H1 (cell line): ENCODE results near the gene ARF3. TPM values are rescaled to one million over a fixed set of nuclear protein-coding genes. Genes with fewer than 3 reads are reported as not detected.

Source experiments
- CTCF ChIA-PET: fragments of 300-600 bp; sonication (Branson Sonifier 250); formaldehyde crosslinking; loops from one replicate; lab custom pipeline; 2021; ENCODE audit not compliant: partially characterized antibody; lab: Charles Lee
- POLR2A ChIA-PET: fragments of 300-600 bp; sonication (Branson Sonifier 250); formaldehyde crosslinking; loops from one replicate; lab custom pipeline; 2021; ENCODE audit warnings: inconsistent platforms; ENCODE audit not compliant: partially characterized antibody; lab: Charles Lee
- DNase-seq, 2 experiments: peaks; one replicate each; pipeline versions ENCODE4 v3.0.0 to v3.0.0-alpha.2; 2010 to 2022; ENCODE audit warnings: low spot score in 2 of 2, low read depth in 1 of 2, mixed read lengths in 1 of 2
- FAIRE-seq: peaks from 2 replicates; lab custom pipeline; 2011; peaks lifted over from hg19 to GRCh38; lab: Jason Lieb, UNC
- H2AFZ ChIP-seq: 2 replicates; pipeline ENCODE4 v1.8.1; 2012; ENCODE audit warnings: low read length, inconsistent platforms
- H2AK5ac ChIP-seq: 2 replicates; pipeline ENCODE4 v1.6.1; 2013; ENCODE audit warnings: low read depth, low read length
- H2BK120ac ChIP-seq: replicated peaks from 2 replicates; pipeline ENCODE3; 2013; ENCODE audit warnings: low read depth, low read length, inconsistent platforms
- H2BK12ac ChIP-seq: 2 replicates; pipeline ENCODE4 v1.6.1; 2013; ENCODE audit warnings: low read depth, low read length
- H2BK15ac ChIP-seq: 2 replicates; pipeline ENCODE4 v1.6.1; 2013; ENCODE audit warnings: low read length
- H2BK20ac ChIP-seq: 2 replicates; pipeline ENCODE4 v1.6.1; 2013; ENCODE audit warnings: low read length
- H2BK5ac ChIP-seq: 2 replicates; pipeline ENCODE4 v1.6.1; 2013; ENCODE audit warnings: low read depth, low read length
- H3K14ac ChIP-seq: 2 replicates; pipeline ENCODE4 v1.6.1; 2013; ENCODE audit warnings: inconsistent platforms; ENCODE audit not compliant: insufficient read length
- H3K18ac ChIP-seq: 2 replicates; pipeline ENCODE4 v1.6.1; 2013; ENCODE audit warnings: low read length; ENCODE audit errors: extremely low read depth
- H3K23ac ChIP-seq: 2 replicates; pipeline ENCODE4 v1.6.1; 2013; ENCODE audit warnings: inconsistent platforms; ENCODE audit not compliant: insufficient read length
- H3K23me2 ChIP-seq: 2 replicates; pipeline ENCODE4 v1.6.1; 2013; ENCODE audit warnings: low read depth, low read length
- H3K27ac ChIP-seq: 2 replicates; pipeline ENCODE4 v1.6.1; 2011; ENCODE audit warnings: low read depth, low read length, inconsistent platforms
- H3K27me3 ChIP-seq, 4 experiments: replicated peaks in 1 of 4; 1 replicate in 1 of 4; 2 replicates in 3 of 4; pipeline versions ENCODE4 v1.6.1 to v1.8.1; 2011 to 2013; ENCODE audit warnings: low read length in 3 of 4, mild to moderate bottlenecking in 3 of 4, inconsistent platforms in 2 of 4, mixed read lengths in 2 of 4, moderate library complexity in 1 of 4; ENCODE audit not compliant: control insufficient read depth in 3 of 4, insufficient read depth in 3 of 4; ENCODE audit errors: extremely low read depth in 1 of 4
- H3K36me3 ChIP-seq, 4 experiments: 2 replicates each; pipeline versions ENCODE4 v1.6.1 to v1.8.1; 2011 to 2013; ENCODE audit warnings: mild to moderate bottlenecking in 4 of 4, low read length in 3 of 4, moderate library complexity in 2 of 4, control low read depth in 1 of 4, inconsistent platforms in 1 of 4; ENCODE audit not compliant: insufficient read depth in 4 of 4, control insufficient read depth in 2 of 4
- H3K4ac ChIP-seq: replicated peaks from 2 replicates; pipeline ENCODE3; 2013; ENCODE audit warnings: low read length, low read depth, mixed read lengths, inconsistent platforms; ENCODE audit not compliant: insufficient read length
- H3K4me1 ChIP-seq, 4 experiments: replicated peaks in 1 of 4; 1 replicate in 1 of 4; 2 replicates in 3 of 4; pipeline versions ENCODE4 v1.6.1 to v1.8.1; 2011 to 2013; ENCODE audit warnings: low read length in 3 of 4, inconsistent platforms in 2 of 4, mixed read lengths in 1 of 4; ENCODE audit not compliant: insufficient read depth in 4 of 4, control insufficient read depth in 3 of 4
- H3K4me2 ChIP-seq, 2 experiments: 2 replicates each; pipeline versions ENCODE4 v1.6.1 to v1.8.1; 2011 to 2013; ENCODE audit warnings: low read depth in 2 of 2, low read length in 2 of 2, control low read depth in 1 of 2, inconsistent platforms in 1 of 2, mild to moderate bottlenecking in 1 of 2; ENCODE audit not compliant: insufficient read depth in 1 of 2
- H3K4me3 ChIP-seq, 4 experiments: fragments of 200-600, 300-600 bp in 1 of 4; sonication (generic), shearing (Covaris generic), sonication (Bioruptor Twin) in 1 of 4; 2 replicates each; pipeline versions ENCODE4 v1.5.1 to v1.8.1; 2011 to 2016; ENCODE audit warnings: low read length in 4 of 4, low read depth in 3 of 4, control low read depth in 2 of 4, inconsistent platforms in 2 of 4, mild to moderate bottlenecking in 2 of 4, mixed read lengths in 1 of 4, moderate library complexity in 1 of 4; ENCODE audit not compliant: insufficient read depth in 2 of 4; ENCODE audit errors: extremely low read depth in 1 of 4
- H3K56ac ChIP-seq: replicated peaks from 2 replicates; pipeline ENCODE3; 2013; ENCODE audit warnings: low read depth, mild to moderate bottlenecking, mixed read lengths, low read length, inconsistent platforms; ENCODE audit not compliant: insufficient read length
- H3K79me1 ChIP-seq: 2 replicates; pipeline ENCODE4 v1.6.1; 2013; ENCODE audit warnings: low read depth, low read length, control low read depth
- H3K79me2 ChIP-seq, 2 experiments: 2 replicates each; pipeline versions ENCODE4 v1.6.1 to v1.8.1; 2012 to 2013; ENCODE audit warnings: low read length in 2 of 2, mild to moderate bottlenecking in 2 of 2, inconsistent platforms in 1 of 2; ENCODE audit not compliant: insufficient read depth in 2 of 2, control insufficient read depth in 1 of 2
- H3K9ac ChIP-seq, 4 experiments: replicated peaks in 1 of 4; 1 replicate in 1 of 4; 2 replicates in 3 of 4; pipeline versions ENCODE4 v1.6.1 to v1.8.1; 2011 to 2013; ENCODE audit warnings: low read depth in 3 of 4, low read length in 3 of 4, control low read depth in 2 of 4, mild to moderate bottlenecking in 2 of 4, moderate library complexity in 2 of 4, inconsistent platforms in 1 of 4; ENCODE audit errors: extremely low read depth in 1 of 4
- H3K9me3 ChIP-seq, 2 experiments: 2 replicates each; pipeline versions ENCODE4 v1.6.1 to v1.8.1; 2012 to 2013; ENCODE audit warnings: mild to moderate bottlenecking in 2 of 2, moderate library complexity in 2 of 2, control low read depth in 1 of 2, inconsistent platforms in 1 of 2, low read depth in 1 of 2, low read length in 1 of 2, mixed read lengths in 1 of 2; ENCODE audit not compliant: insufficient read depth in 2 of 2
- H4K20me1 ChIP-seq, 2 experiments: replicated peaks in 1 of 2; 2 replicates each; pipeline versions ENCODE3 to v1.8.1; 2011 to 2013; ENCODE audit warnings: inconsistent platforms in 2 of 2, low read length in 2 of 2, mild to moderate bottlenecking in 1 of 2; ENCODE audit not compliant: insufficient read depth in 2 of 2, control insufficient read depth in 1 of 2
- H4K5ac ChIP-seq: 2 replicates; pipeline ENCODE4 v1.6.1; 2013; ENCODE audit warnings: low read length, low read depth, mixed read lengths, inconsistent platforms; ENCODE audit not compliant: insufficient read length
- H4K8ac ChIP-seq: 2 replicates; pipeline ENCODE4 v1.8.0; 2013; ENCODE audit warnings: mild to moderate bottlenecking, moderate library complexity, low read length, inconsistent platforms; ENCODE audit not compliant: insufficient read depth; ENCODE audit errors: extremely low read depth
- H4K91ac ChIP-seq: replicated peaks from 2 replicates; pipeline ENCODE3; 2013; ENCODE audit warnings: low read length, mixed read lengths, inconsistent platforms; ENCODE audit not compliant: insufficient read length
- EGR1 ChIP-seq: IDR thresholded peaks from 2 replicates; pipeline ENCODE4 v1.6.1; 2011; ENCODE audit warnings: low read depth, low read length, borderline replicate concordance
- EZH2 ChIP-seq: fragments of 200-600 bp; sonication (generic); IDR thresholded peaks from 2 replicates; pipeline ENCODE4 v1.7.1; 2012; ENCODE audit warnings: low read depth, mild to moderate bottlenecking, moderate library complexity, low read length, inconsistent platforms; ENCODE audit not compliant: severe bottlenecking
- KDM4A ChIP-seq: IDR thresholded peaks from one replicate; pipeline ENCODE4 v1.7.1; 2012; ENCODE audit warnings: low read depth, mild to moderate bottlenecking, moderate library complexity, low read length, inconsistent platforms; ENCODE audit not compliant: severe bottlenecking
- NANOG ChIP-seq: IDR thresholded peaks from 2 replicates; pipeline ENCODE4 v1.6.1; 2011; ENCODE audit warnings: low read length, low read depth, mild to moderate bottlenecking, inconsistent platforms; ENCODE audit not compliant: insufficient read depth, poor library complexity, severe bottlenecking
- POLR2A ChIP-seq, 2 experiments: IDR thresholded peaks; 1 replicate in 1 of 2; 2 replicates in 1 of 2; pipeline ENCODE4 v1.6.1; 2011; ENCODE audit warnings: low read depth in 2 of 2, low read length in 2 of 2, mild to moderate bottlenecking in 2 of 2; ENCODE audit errors: control extremely low read depth in 1 of 2
- RAD21 ChIP-seq, 2 experiments: IDR thresholded peaks in 1 of 2; conservative IDR thresholded peaks in 1 of 2; 2 replicates each; pipeline ENCODE4 v1.6.1; 2011; ENCODE audit warnings: low read depth in 2 of 2, low read length in 2 of 2, improper control_type of control experiment in 1 of 2, inconsistent platforms in 1 of 2, mild to moderate bottlenecking in 1 of 2, moderate library complexity in 1 of 2
- SAP30 ChIP-seq: fragments of 300-600 bp; sonication (generic); IDR thresholded peaks from 2 replicates; pipeline ENCODE4 v1.7.1; 2012; ENCODE audit warnings: low read length, moderate library complexity, mild to moderate bottlenecking, inconsistent platforms; ENCODE audit not compliant: insufficient read depth, insufficient replicate concordance
- SIX5 ChIP-seq: IDR thresholded peaks from 2 replicates; pipeline ENCODE4 v1.6.1; 2011; ENCODE audit warnings: mild to moderate bottlenecking, low read depth, low read length
- SP4 ChIP-seq: IDR thresholded peaks from 2 replicates; pipeline ENCODE4 v1.6.1; 2012; ENCODE audit warnings: low read length, inconsistent platforms
- polyA plus RNA-seq, 7 experiments: library from polyadenylated mRNA; depleted of rRNA in 3 of 7; stranded (reverse) in 5 of 7; unstranded in 2 of 7; fragments of >200 nt in 5 of 7; fragments of 200-250 nt in 2 of 7; gene quantifications; 1 replicate in 5 of 7; 2 replicates in 1 of 7; 4 replicates in 1 of 7; pipeline versions ENCODE4 v1.2.1 to v1.2.3, GENCODE V29; 2011 to 2013; ENCODE audit warnings: missing spikeins in 2 of 7, mixed read lengths in 2 of 7
- total RNA-seq: library from RNA; stranded (reverse); fragmentation: NEBNext Ultra II Directional; extraction: Animal tissue kit (Norgen Biotek cat#: 25700); gene quantifications from 2 replicates; pipeline ENCODE4 v1.2.1, GENCODE V29; 2021
- TF ChIP-seq, protein P1 (sequence below): IDR thresholded peaks from 2 replicates; pipeline ENCODE4 v1.6.1; 2011; ENCODE audit warnings: low read length, improper control_type of control experiment
- TF ChIP-seq, protein P2 (sequence below): IDR thresholded peaks from 2 replicates; pipeline ENCODE4 v1.6.1; 2012; ENCODE audit warnings: inconsistent platforms

The ARF3 gene
- total and polyA plus RNA-seq, 2 of the 8 experiments (the other 6 are each of a cell fraction or from before 2014, with no cell fraction given): 231 to 250 TPM

DNA sequence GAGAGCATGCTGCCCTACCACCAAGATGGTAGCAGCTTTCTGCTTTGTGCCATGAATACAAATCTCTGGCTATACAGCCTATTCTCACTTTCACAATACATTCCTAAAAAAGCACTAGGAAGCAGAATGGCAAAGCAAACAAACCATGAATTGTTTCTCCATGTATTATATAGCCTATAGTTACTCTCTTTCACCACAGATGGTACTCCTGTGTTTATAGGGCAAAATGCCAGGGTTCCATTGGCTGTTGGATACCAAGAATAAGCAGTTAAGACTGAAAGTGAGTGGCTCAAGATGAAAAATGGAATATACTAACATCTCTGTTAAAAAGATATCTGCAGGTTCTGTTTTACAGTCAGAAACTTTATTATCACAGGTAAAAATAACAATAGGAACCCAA, 11.1 kb downstream of the ARF3 start:
- Histone ChIP-seq H2BK5ac (no peak overlapping the region), H3K27me3 (no peaks in the 10 kb centered on the region), H4K5ac (no peak overlapping the region), H3K79me1 (peaks cover 5% of the 10 kb centered on the region), H2AK5ac (no peak overlapping the region), H3K9me3 (no peaks in the 10 kb centered on the region), H2BK20ac (no peak overlapping the region), H3K23ac (no peak overlapping the region), H4K20me1 (peaks cover 11 to 24% of the 10 kb centered on the region in 2 experiments), H3K14ac (no peak overlapping the region), H3K4ac (no peak overlapping the region), H3K4me2 (no peak overlapping the region), H3K4me3 (no peak overlapping the region), H2BK12ac (no peak overlapping the region), H3K9ac (no peak overlapping the region), H3K18ac (no peak overlapping the region), H3K23me2 (no peaks in the 10 kb centered on the region), H3K79me2 (peaks cover 4 to 92% of the 10 kb centered on the region in 2 experiments), H4K8ac (no peak overlapping the region), H3K36me3 (peaks cover 0 to 2% (median under 1%) of the 10 kb centered on the region in 4 experiments; a peak in 4 of 8 replicates), H3K4me1 (no peaks in the 10 kb centered on the region; a peak in 1 of 7 replicates), H3K27ac (no peak overlapping the region), H4K91ac (no peak overlapping the region), H2BK15ac (no peak overlapping the region), H3K56ac (no peak overlapping the region), H2BK120ac (no peak overlapping the region), H2AFZ (no peak overlapping the region)
- no peak for DNase-seq
- FAIRE-seq: no peak
- CTCF ChIA-PET: interaction anchor here (2.5 to 19.9 kb wide), 3 partner anchors 15 to 50 kb away, joined by 5 to 280 read pairs (median 26); partner anchors contain the start of genes FKBP11 and WNT1
- no peak for TF ChIP-seq NANOG
- no peak for TF ChIP-seq EGR1
- no peak for TF ChIP-seq SIX5
- TF ChIP-seq RAD21 (IDR thresholded peaks at IDR 0.05 in 1 of 2, conservative IDR thresholded peaks at IDR 0.05 in 1 of 2; ENCODE audit: low read depth in 2 of 2, low read length in 2 of 2): no peak
- TF ChIP-seq, protein P1, sequence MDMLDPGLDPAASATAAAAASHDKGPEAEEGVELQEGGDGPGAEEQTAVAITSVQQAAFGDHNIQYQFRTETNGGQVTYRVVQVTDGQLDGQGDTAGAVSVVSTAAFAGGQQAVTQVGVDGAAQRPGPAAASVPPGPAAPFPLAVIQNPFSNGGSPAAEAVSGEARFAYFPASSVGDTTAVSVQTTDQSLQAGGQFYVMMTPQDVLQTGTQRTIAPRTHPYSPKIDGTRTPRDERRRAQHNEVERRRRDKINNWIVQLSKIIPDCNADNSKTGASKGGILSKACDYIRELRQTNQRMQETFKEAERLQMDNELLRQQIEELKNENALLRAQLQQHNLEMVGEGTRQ: no peak
- no peak for TF ChIP-seq SAP30
- TF ChIP-seq POLR2A (IDR thresholded peaks at IDR 0.05; ENCODE audit: control extremely low read depth in 1 of 2, low read depth in 2 of 2, low read length in 2 of 2): no peak
- TF ChIP-seq, protein P2, sequence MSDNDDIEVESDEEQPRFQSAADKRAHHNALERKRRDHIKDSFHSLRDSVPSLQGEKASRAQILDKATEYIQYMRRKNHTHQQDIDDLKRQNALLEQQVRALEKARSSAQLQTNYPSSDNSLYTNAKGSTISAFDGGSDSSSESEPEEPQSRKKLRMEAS: no peak
- TF ChIP-seq EZH2: no peak
- TF ChIP-seq SP4: no peak
- TF ChIP-seq KDM4A: no peak
- POLR2A ChIA-PET: interaction anchor here (1.2 to 8.7 kb wide), 5 partner anchors 9 to 23 kb away, joined by 3 to 77 read pairs (median 6); partner anchors contain the start of gene ARF3
